Natural killer cell (primary cell): ENCODE results near the gene SEMA5A. TPM values are rescaled to one million over a fixed set of nuclear protein-coding genes. Genes with fewer than 3 reads are reported as not detected.

Source experiments
- ATAC-seq, 3 donors: fragments of 150-1000 bp in 2 of 3; fragments of 200-7000 bp in 1 of 3; cut with Tn5 transposase; 1 replicate in 1 of 3; 2 replicates in 2 of 3; pipeline ENCODE4 v1.10.0; 2021; ENCODE audit warnings: mild to moderate bottlenecking in 2 of 3, moderate library complexity in 2 of 3
- DNase-seq, 2 donors: peaks; one replicate each; pipeline versions ENCODE4 v3.0.0 to v3.0.0-alpha.2; 2013 to 2021; ENCODE audit warnings: mixed read lengths in 1 of 2
- H3K27ac ChIP-seq: one replicate; pipeline ENCODE4 v1.5.1; 2013; ENCODE audit warnings: mild to moderate bottlenecking, low read length
- H3K27me3 ChIP-seq: one replicate; pipeline ENCODE4 v1.6.1; 2013; ENCODE audit warnings: low read length; ENCODE audit not compliant: control insufficient read depth, insufficient read depth
- H3K36me3 ChIP-seq: one replicate; pipeline ENCODE4 v1.6.1; 2013; ENCODE audit warnings: low read length; ENCODE audit not compliant: control insufficient read depth, insufficient read depth
- H3K4me1 ChIP-seq: one replicate; pipeline ENCODE4 v1.6.1; 2013; ENCODE audit warnings: low read length; ENCODE audit not compliant: control insufficient read depth, insufficient read depth
- H3K4me3 ChIP-seq: one replicate; pipeline ENCODE4 v1.5.1; 2013; ENCODE audit warnings: low read length
- H3K9me3 ChIP-seq: one replicate; pipeline ENCODE4 v1.6.1; 2013; ENCODE audit warnings: low read length; ENCODE audit not compliant: control insufficient read depth, insufficient read depth
- H3K27ac Mint-ChIP-seq, 2 donors: one replicate each; pipeline ENCODE4 v1.8.0; 2022; ENCODE audit warnings: mild to moderate bottlenecking in 2 of 2, mixed read lengths in 2 of 2, moderate library complexity in 1 of 2
- H3K27me3 Mint-ChIP-seq, 2 donors: one replicate each; pipeline ENCODE4 v1.8.0; 2022; ENCODE audit warnings: low read depth in 2 of 2, mixed read lengths in 2 of 2
- H3K36me3 Mint-ChIP-seq: one replicate; pipeline ENCODE4 v1.8.0; 2022; ENCODE audit warnings: mixed read lengths
- H3K4me1 Mint-ChIP-seq, 2 donors: one replicate each; pipeline ENCODE4 v1.8.0; 2022; ENCODE audit warnings: mixed read lengths in 2 of 2
- H3K4me3 Mint-ChIP-seq: one replicate; pipeline ENCODE4 v1.8.0; 2022; ENCODE audit warnings: mild to moderate bottlenecking, moderate library complexity, mixed read lengths
- H3K9me3 Mint-ChIP-seq, 2 donors: one replicate each; pipeline ENCODE4 v1.8.0; 2022; ENCODE audit warnings: mixed read lengths in 2 of 2
- CTCF ChIP-seq: fragments of 200-600 bp; IDR thresholded peaks from one replicate; pipeline ENCODE4 v1.8.0; 2022; ENCODE audit warnings: antibody characterized with exemption
- WGBS: methylation state at CpG from one replicate; pipeline ENCODE4 v1.1.7; 2013; ENCODE audit warnings: missing lambda C conversion rate; ENCODE audit not compliant: insufficient coverage; 5-methylcytosine and 5-hydroxymethylcytosine counted together
- intact Hi-C: fragments of 100-400 bp; cut with micrococcal nuclease; formaldehyde crosslinking; loops from one replicate; pipeline ENCODE4 v1.14.2; 2022
- total RNA-seq, 4 donors: library from RNA; stranded (reverse); fragments of 120-200 nt in 1 of 4; gene quantifications; one replicate each; pipeline versions ENCODE4 v1.2.3 to v1.2.4, GENCODE V29; 2013 to 2022

The SEMA5A gene
- total RNA-seq, 3 donors from 2014 or later (not counting 1 experiment from before 2014, with no cell fraction given): 0.15 TPM; not detected in 2

GRCh38 chr5:9251379-9251980, 294.4 kb downstream of the SEMA5A start:
- Histone ChIP-seq H3K9me3 (no peaks in the 10 kb centered on the region), H3K27me3 (no peaks in the 10 kb centered on the region), H3K4me1 (no peaks in the 10 kb centered on the region), H3K4me3 (no peak overlapping the region), H3K27ac (no peak overlapping the region), H3K36me3 (no peaks in the 10 kb centered on the region)
- H3K27me3 Mint-ChIP-seq: no peaks in the 10 kb centered on the region
- H3K4me1 Mint-ChIP-seq: no peaks in the 10 kb centered on the region
- H3K4me3 Mint-ChIP-seq: no peak overlapping the region
- no peak for DNase-seq
- no peak for TF ChIP-seq CTCF
- WGBS: 95% methylated on average over 2 of the region's 2 CpGs
- no peak for ATAC-seq
- intact Hi-C loops: no loop called here
- peaks cover 19% of the 10 kb centered on the region in 2 donors for H3K9me3 Mint-ChIP-seq
- H3K27ac Mint-ChIP-seq: no peak overlapping the region
- H3K36me3 Mint-ChIP-seq: no peaks in the 10 kb centered on the region

GRCh38 chr5:9249231-9249630, 296.6 kb downstream of the SEMA5A start:
- ATAC-seq: no peak
- DNase-seq: no peak
- Mint-ChIP-seq H3K9me3 (peaks cover 11 to 14% of the 10 kb centered on the region in 2 donors), H3K4me1 (no peaks in the 10 kb centered on the region), H3K36me3 (no peaks in the 10 kb centered on the region), H3K27me3 (no peaks in the 10 kb centered on the region), H3K4me3 (no peak overlapping the region), H3K27ac (no peak overlapping the region)
- H3K27me3 ChIP-seq: no peaks in the 10 kb centered on the region
- H3K27ac ChIP-seq: no peak overlapping the region
- no peaks in the 10 kb centered on the region for H3K9me3 ChIP-seq
- WGBS: 100% methylated on average over 1 of the region's 3 CpGs
- intact Hi-C loops: no loop called here
- no peaks in the 10 kb centered on the region for H3K4me1 ChIP-seq
- no peaks in the 10 kb centered on the region for H3K36me3 ChIP-seq
- no peak for TF ChIP-seq CTCF
- no peak overlapping the region for H3K4me3 ChIP-seq

GRCh38 chr5:9245071-9245470, 300.8 kb downstream of the SEMA5A start:
- no peak overlapping the region for H3K4me3 Mint-ChIP-seq
- no peak overlapping the region for H3K27ac ChIP-seq
- TF ChIP-seq CTCF: no peak
- intact Hi-C loops: no loop called here
- H3K4me1 Mint-ChIP-seq: no peaks in the 10 kb centered on the region
- 93% methylated on average over 3 of the region's 3 CpGs for WGBS
- no peaks in the 10 kb centered on the region for H3K27me3 ChIP-seq
- no peak overlapping the region for H3K27ac Mint-ChIP-seq
- H3K36me3 Mint-ChIP-seq: no peaks in the 10 kb centered on the region
- H3K9me3 ChIP-seq: no peaks in the 10 kb centered on the region
- ATAC-seq (no peak), DNase-seq (no peak)
- H3K9me3 Mint-ChIP-seq: peaks cover 7 to 15% of the 10 kb centered on the region in 2 donors
- H3K4me3 ChIP-seq: no peak overlapping the region
- no peaks in the 10 kb centered on the region for H3K4me1 ChIP-seq
- no peaks in the 10 kb centered on the region for H3K36me3 ChIP-seq
- no peaks in the 10 kb centered on the region for H3K27me3 Mint-ChIP-seq

- H3K4me1 ChIP-seq: no peaks in the 10 kb centered on the region
- no peaks in the 10 kb centered on the region for H3K9me3 ChIP-seq
- H3K4me3 ChIP-seq: no peak overlapping the region
- Mint-ChIP-seq H3K36me3 (no peaks in the 10 kb centered on the region), H3K4me3 (no peak overlapping the region), H3K4me1 (no peaks in the 10 kb centered on the region), H3K27me3 (no peaks in the 10 kb centered on the region), H3K27ac (no peak overlapping the region), H3K9me3 (peaks cover 3 to 12% of the 10 kb centered on the region in 2 donors)
- no peaks in the 10 kb centered on the region for H3K27me3 ChIP-seq
- WGBS: 74% methylated on average over 3 of the region's 4 CpGs
- intact Hi-C loops: no loop called here
- ATAC-seq (no peak), DNase-seq (no peak)
- no peak for TF ChIP-seq CTCF
- no peaks in the 10 kb centered on the region for H3K36me3 ChIP-seq
- H3K27ac ChIP-seq: no peak overlapping the region
Measured at GRCh38 chr5:9244417-9244816, 301.5 kb downstream of the SEMA5A start.
